Measurements from ENCODE around the gene OR6B2.

GRCh38 chr2:240051697-240052096, 21.5 kb upstream of the OR6B2 start:
- TF ChIP-seq CTCF (IDR thresholded peaks at IDR 0.05; ENCODE audit: low read depth, low read length) (no peak), EZH2phosphoT487 (IDR thresholded peaks at IDR 0.05; ENCODE audit: low read depth) (no peak)

All from OCI-LY3 (cell line).